AG04449 (cell line): ENCODE data around the gene SPTBN5.

Experiments
- CTCF ChIA-PET: fragments of 350-600 bp; formaldehyde crosslinking; extraction: SDS; loops from one replicate; lab custom pipeline; 2021; ENCODE audit warnings: antibody characterized with exemption; lab: Yijun Ruan, JAX
- POLR2A ChIA-PET: fragments of 400-600, 350-600 bp; formaldehyde crosslinking; extraction: SDS; loops from one replicate; lab custom pipeline; 2020; ENCODE audit warnings: antibody characterized with exemption, inconsistent platforms; lab: Yijun Ruan, JAX
- DNase-seq: peaks from one replicate; pipeline ENCODE4 v3.0.0-alpha.2; 2010; ENCODE audit warnings: low read depth, low spot score
- H3K4me3 ChIP-seq: 2 replicates; pipeline ENCODE4 v1.5.1; 2011; ENCODE audit warnings: low read depth, mild to moderate bottlenecking, control low read depth, low read length
- TF ChIP-seq, protein P1 (sequence below): IDR thresholded peaks from one replicate; pipeline ENCODE4 v1.5.1; 2011; ENCODE audit warnings: mild to moderate bottlenecking, moderate library complexity, low read length, control low read depth, inconsistent platforms; ENCODE audit not compliant: insufficient read depth; ENCODE audit errors: missing control alignments

Gene SPTBN5

DNA sequence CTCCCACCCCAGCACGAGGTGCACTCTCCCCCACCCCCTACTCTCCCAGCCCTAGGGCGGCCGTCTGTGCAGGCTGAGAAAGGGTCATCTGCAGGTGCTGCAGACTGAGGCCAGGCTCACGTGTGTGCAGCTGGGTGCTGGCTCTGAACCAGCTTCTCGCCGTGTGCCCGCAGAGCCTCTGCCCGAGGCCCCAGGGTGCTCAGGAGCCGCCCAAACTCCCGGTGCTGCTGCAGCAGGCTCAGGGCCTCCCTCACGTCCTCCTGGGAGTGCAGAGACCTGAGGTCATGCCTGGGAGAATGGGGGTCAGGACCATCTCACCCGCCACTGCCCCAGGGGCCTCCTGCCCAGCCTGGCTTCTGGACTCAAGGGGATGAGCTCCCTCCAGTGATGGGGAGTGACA is 17.2 kb downstream of the SPTBN5 start:
- TF ChIP-seq, protein P1, sequence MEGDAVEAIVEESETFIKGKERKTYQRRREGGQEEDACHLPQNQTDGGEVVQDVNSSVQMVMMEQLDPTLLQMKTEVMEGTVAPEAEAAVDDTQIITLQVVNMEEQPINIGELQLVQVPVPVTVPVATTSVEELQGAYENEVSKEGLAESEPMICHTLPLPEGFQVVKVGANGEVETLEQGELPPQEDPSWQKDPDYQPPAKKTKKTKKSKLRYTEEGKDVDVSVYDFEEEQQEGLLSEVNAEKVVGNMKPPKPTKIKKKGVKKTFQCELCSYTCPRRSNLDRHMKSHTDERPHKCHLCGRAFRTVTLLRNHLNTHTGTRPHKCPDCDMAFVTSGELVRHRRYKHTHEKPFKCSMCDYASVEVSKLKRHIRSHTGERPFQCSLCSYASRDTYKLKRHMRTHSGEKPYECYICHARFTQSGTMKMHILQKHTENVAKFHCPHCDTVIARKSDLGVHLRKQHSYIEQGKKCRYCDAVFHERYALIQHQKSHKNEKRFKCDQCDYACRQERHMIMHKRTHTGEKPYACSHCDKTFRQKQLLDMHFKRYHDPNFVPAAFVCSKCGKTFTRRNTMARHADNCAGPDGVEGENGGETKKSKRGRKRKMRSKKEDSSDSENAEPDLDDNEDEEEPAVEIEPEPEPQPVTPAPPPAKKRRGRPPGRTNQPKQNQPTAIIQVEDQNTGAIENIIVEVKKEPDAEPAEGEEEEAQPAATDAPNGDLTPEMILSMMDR, result no peak
- CTCF ChIA-PET, result no interaction called here
- no peak for DNase-seq
- POLR2A ChIA-PET, result no interaction called here
- no peak overlapping the region for H3K4me3 ChIP-seq

GRCh38 chr15:41876007-41876406 is 17.8 kb downstream of the SPTBN5 start:
- TF ChIP-seq, protein P1, result no peak
- ChIA-PET CTCF (interaction anchor here (1.1 kb wide), 1 partner anchor 19 kb away, joined by 3 read pairs; no protein-coding TSS in a partner anchor), POLR2A (no interaction called here)
- H3K4me3 ChIP-seq, result no peak overlapping the region
- no peak for DNase-seq

- ChIA-PET POLR2A (no interaction called here), CTCF (interaction anchor here (1.1 kb wide), 1 partner anchor 20 kb away, joined by 3 read pairs; no protein-coding TSS in a partner anchor)
- DNase-seq, result no peak
- TF ChIP-seq, protein P1, result no peak
- no peak overlapping the region for H3K4me3 ChIP-seq
Observed at GRCh38 chr15:41874736-41875135, 19.1 kb downstream of the SPTBN5 start.

GRCh38 chr15:41873711-41874110 is 20.1 kb downstream of the SPTBN5 start:
- CTCF ChIA-PET, result no interaction called here

GRCh38 chr15:41872166-41872747 is 21.6 kb downstream of the SPTBN5 start:
- POLR2A ChIA-PET, result interaction anchor here (0.5 kb wide), 1 partner anchor 1262 kb away, joined by 3 read pairs; no protein-coding TSS in a partner anchor
- DNase-seq, result no peak
- CTCF ChIA-PET, result no interaction called here
- TF ChIP-seq, protein P1, result no peak
- no peak overlapping the region for H3K4me3 ChIP-seq

More at GRCh38 chr15:41873711-41874110, 20.1 kb downstream of the SPTBN5 start:
- TF ChIP-seq, protein P1, result no peak
- DNase-seq, result no peak
- POLR2A ChIA-PET, result no interaction called here
- H3K4me3 ChIP-seq, result no peak overlapping the region

DNA sequence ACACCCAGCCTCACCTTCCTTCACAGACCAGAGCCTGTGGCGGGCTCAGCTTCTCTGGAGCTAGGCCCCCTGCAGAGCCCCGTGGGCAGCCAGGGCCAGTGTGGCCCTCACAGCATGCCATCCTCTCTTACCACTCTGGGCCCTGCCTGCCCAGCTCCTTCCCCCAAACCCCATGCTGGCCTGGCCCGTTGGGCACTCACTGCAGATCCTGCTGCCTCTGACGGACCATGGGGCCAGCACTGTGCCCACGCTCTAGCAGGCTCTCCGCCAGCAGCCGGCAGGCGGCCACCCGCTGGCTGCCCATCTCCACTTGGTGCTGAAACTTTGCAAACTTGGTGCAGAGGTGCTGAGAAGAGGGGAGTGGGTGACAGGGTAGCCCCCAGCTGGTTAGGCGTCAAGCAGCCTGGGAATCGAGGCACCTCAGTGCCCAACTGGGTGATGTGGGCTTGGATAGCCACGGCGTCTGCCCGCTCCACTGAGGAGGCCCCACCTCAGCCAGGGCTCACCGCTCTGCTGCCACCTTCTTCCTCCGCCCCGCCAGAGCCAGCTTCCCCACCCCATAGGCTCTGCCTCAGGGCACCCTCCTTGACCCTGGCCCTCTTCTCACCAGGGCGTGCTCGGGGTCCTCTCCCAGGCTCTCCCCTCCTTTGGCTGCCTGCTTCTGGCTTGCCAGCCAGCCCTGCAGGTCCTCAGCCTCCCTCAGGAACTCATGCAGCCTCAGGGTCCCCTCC is 22.5 kb downstream of the SPTBN5 start:
- TF ChIP-seq, protein P1, result no peak
- ChIA-PET CTCF (interaction anchor here (0.8 to 1.8 kb wide), 5 partner anchors 9 to 60 kb away, joined by 3 to 7 read pairs (median 4); no protein-coding TSS in a partner anchor), POLR2A (interaction anchor here (0.9 to 1.0 kb wide), 2 partner anchors 10 to 24 kb away, joined by 3 read pairs; no protein-coding TSS in a partner anchor)
- H3K4me3 ChIP-seq, result no peak overlapping the region
- no peak for DNase-seq
